Measurements from ENCODE around the gene PCNP. TPM values are rescaled to one million over a fixed set of nuclear protein-coding genes. Genes with fewer than 3 reads are reported as not detected.
"Not testable (repeated sequence)": the region's sequence is repeated elsewhere in the genome, so short reads cannot be mapped to it uniquely, and the experiment has no call there.

Gene PCNP
- total and polyA plus RNA-seq, 7 donors: 72.4 to 178 (median 146) TPM

- DNase-seq: no peak
- intact Hi-C loops (cut with DNase I): no loop called here
- H3K36me3 ChIP-seq: no peaks in the 10 kb centered on the region
- no peak overlapping the region for H3K4me3 ChIP-seq
- H3K4me1 ChIP-seq: no peaks in the 10 kb centered on the region
- no peaks in the 10 kb centered on the region for H3K27me3 ChIP-seq
- 85 to 97% methylated on average over 2 of the region's 2 CpGs for WGBS, 2 donors
- no peak overlapping the region for H3K27ac ChIP-seq
- no peaks in the 10 kb centered on the region for H3K9me3 ChIP-seq
- no peak for TF ChIP-seq CTCF (IDR thresholded peaks at IDR 0.05)
- TF ChIP-seq EP300 (IDR thresholded peaks at IDR 0.05): no peak
- TF ChIP-seq POLR2A (IDR thresholded peaks at IDR 0.05): no peak
- no peak for TF ChIP-seq POLR2AphosphoS5 (IDR thresholded peaks at IDR 0.05)
Measured at GRCh38 chr3:101611023-101611422, 37.0 kb downstream of the PCNP start.

- intact Hi-C loops (cut with DNase I); H3K4me3 ChIP-seq; H3K9me3 ChIP-seq; H3K4me1 ChIP-seq; H3K36me3 ChIP-seq; H3K27me3 ChIP-seq; H3K27ac ChIP-seq; DNase-seq: not testable (repeated sequence)
- 86% methylated on average over 8 to 9 of the region's 9 CpGs for WGBS, 2 donors
Measured at GRCh38 chr3:101613014-101613413, 39.0 kb downstream of the PCNP start.

GRCh38 chr3:101615525-101615924 is 41.5 kb downstream of the PCNP start:
- TF ChIP-seq EP300 (IDR thresholded peaks at IDR 0.05) (no peak), POLR2AphosphoS5 (IDR thresholded peaks at IDR 0.05) (no peak), POLR2A (IDR thresholded peaks at IDR 0.05) (no peak), CTCF (IDR thresholded peaks at IDR 0.05) (no peak)
- no peak for DNase-seq
- H3K36me3 ChIP-seq: no peaks in the 10 kb centered on the region
- no peak overlapping the region for H3K4me3 ChIP-seq
- H3K9me3 ChIP-seq: no peaks in the 10 kb centered on the region
- H3K27ac ChIP-seq: no peak overlapping the region
- H3K27me3 ChIP-seq: no peaks in the 10 kb centered on the region
- intact Hi-C loops (cut with DNase I): no loop called here
- H3K4me1 ChIP-seq: no peaks in the 10 kb centered on the region
- WGBS, 2 donors: 93% methylated on average over 6 of the region's 6 CpGs

GRCh38 chr3:101617478-101617877 is 43.5 kb downstream of the PCNP start:
- intact Hi-C loops (cut with DNase I): no loop called here
- Histone ChIP-seq H3K27me3 (no peaks in the 10 kb centered on the region), H3K27ac (no peak overlapping the region), H3K9me3 (no peaks in the 10 kb centered on the region), H3K4me1 (no peaks in the 10 kb centered on the region), H3K36me3 (no peaks in the 10 kb centered on the region), H3K4me3 (no peak overlapping the region)
- TF ChIP-seq POLR2A (IDR thresholded peaks at IDR 0.05): no peak
- no peak for TF ChIP-seq EP300 (IDR thresholded peaks at IDR 0.05)
- TF ChIP-seq CTCF (IDR thresholded peaks at IDR 0.05): no peak
- TF ChIP-seq POLR2AphosphoS5 (IDR thresholded peaks at IDR 0.05): no peak
- 82 to 86% methylated on average over 7 of the region's 7 CpGs for WGBS, 2 donors
- no peak for DNase-seq

GRCh38 chr3:101618726-101619125 is 44.7 kb downstream of the PCNP start:
- Histone ChIP-seq H3K4me3 (no peak overlapping the region), H3K27me3 (no peaks in the 10 kb centered on the region), H3K36me3 (no peaks in the 10 kb centered on the region), H3K27ac (no peak overlapping the region), H3K4me1 (no peaks in the 10 kb centered on the region), H3K9me3 (no peaks in the 10 kb centered on the region)
- WGBS, 2 donors: 79 to 85% methylated on average over 1 of the region's 1 CpG
- intact Hi-C loops (cut with DNase I): no loop called here
- DNase-seq: no peak
- no peak for TF ChIP-seq POLR2AphosphoS5 (IDR thresholded peaks at IDR 0.05)
- TF ChIP-seq EP300 (IDR thresholded peaks at IDR 0.05): no peak
- TF ChIP-seq POLR2A (IDR thresholded peaks at IDR 0.05): no peak
- TF ChIP-seq CTCF (IDR thresholded peaks at IDR 0.05): no peak

Measured in sigmoid colon (tissue), 7 donors.